Measurements from ENCODE around the gene EXOC6B. TPM values are rescaled to one million over a fixed set of nuclear protein-coding genes. Genes with fewer than 3 reads are reported as not detected.

EXOC6B gene
- total RNA-seq, 2 donors from 2014 or later: 16.6 to 36.6 TPM

GRCh38 chr2:72137498-72138010, 688.3 kb downstream of the EXOC6B start:
- intact Hi-C loops (cut with DNase I): loop anchor here (10.0 kb wide), 1 partner anchor 607 kb away; no protein-coding TSS in a partner anchor
- Histone ChIP-seq H3K27ac (no peak overlapping the region), H3K27me3 (replicated peaks; ENCODE audit: insufficient read depth) (no peaks in the 10 kb centered on the region), H3K9me3 (no peaks in the 10 kb centered on the region), H3K36me3 (no peaks in the 10 kb centered on the region), H3K4me1 (replicated peaks) (no peaks in the 10 kb centered on the region), H3K4me3 (no peak overlapping the region)
- peak; percentile 56 to 82 (median 64) for TF ChIP-seq CTCF (IDR thresholded peaks at IDR 0.05)
- TF ChIP-seq POLR2AphosphoS5 (IDR thresholded peaks at IDR 0.05): no peak
- WGBS: 50% methylated on average over 9 of the region's 10 CpGs
- no peak for DNase-seq (ENCODE audit: low spot score)

- TF ChIP-seq POLR2A (IDR thresholded peaks at IDR 0.05) (no peak), POLR2AphosphoS5 (IDR thresholded peaks at IDR 0.05) (no peak), CTCF (IDR thresholded peaks at IDR 0.05) (no peak)
- H3K36me3 ChIP-seq: no peaks in the 10 kb centered on the region
- no peak for DNase-seq (ENCODE audit: low spot score)
- H3K27ac ChIP-seq: no peak overlapping the region
- no peaks in the 10 kb centered on the region for H3K9me3 ChIP-seq
- no peak overlapping the region for H3K4me3 ChIP-seq
- intact Hi-C loops (cut with DNase I): loop anchor here (10.0 kb wide), 1 partner anchor 608 kb away; no protein-coding TSS in a partner anchor
- no peaks in the 10 kb centered on the region for H3K27me3 ChIP-seq (replicated peaks; ENCODE audit: insufficient read depth)
- WGBS: 76% methylated on average over 7 of the region's 7 CpGs
- H3K4me1 ChIP-seq (replicated peaks): no peaks in the 10 kb centered on the region
These were observed 688.8 kb downstream of the EXOC6B start for GRCh38 chr2:72136933-72137497.

- no peak for DNase-seq (ENCODE audit: low spot score)
- TF ChIP-seq POLR2AphosphoS5 (IDR thresholded peaks at IDR 0.05) (no peak), CTCF (IDR thresholded peaks at IDR 0.05) (no peak), POLR2A (IDR thresholded peaks at IDR 0.05) (no peak)
- Histone ChIP-seq H3K4me3 (no peak overlapping the region), H3K4me1 (replicated peaks) (no peaks in the 10 kb centered on the region), H3K9me3 (no peaks in the 10 kb centered on the region), H3K27ac (no peak overlapping the region), H3K27me3 (replicated peaks; ENCODE audit: insufficient read depth) (no peaks in the 10 kb centered on the region), H3K36me3 (no peaks in the 10 kb centered on the region)
- WGBS: 80% methylated on average over 10 of the region's 10 CpGs
- intact Hi-C loops (cut with DNase I): loop anchor here (10.0 kb wide), 1 partner anchor 608 kb away; no protein-coding TSS in a partner anchor
These were observed 689.5 kb downstream of the EXOC6B start for GRCh38 chr2:72136331-72136730.

- DNase-seq (ENCODE audit: low spot score): no peak
- no peak for TF ChIP-seq CTCF (IDR thresholded peaks at IDR 0.05)
- Histone ChIP-seq H3K27ac (no peak overlapping the region), H3K27me3 (replicated peaks; ENCODE audit: insufficient read depth) (no peaks in the 10 kb centered on the region), H3K4me1 (replicated peaks) (no peaks in the 10 kb centered on the region), H3K4me3 (no peak overlapping the region), H3K9me3 (no peaks in the 10 kb centered on the region), H3K36me3 (no peaks in the 10 kb centered on the region)
- 91% methylated on average over 8 of the region's 8 CpGs for WGBS
- intact Hi-C loops (cut with DNase I): loop anchor here (10.0 kb wide), 1 partner anchor 609 kb away; no protein-coding TSS in a partner anchor
These were observed 689.9 kb downstream of the EXOC6B start for GRCh38 chr2:72135921-72136320.

All from prostate gland (tissue), 2 donors.